GM12892 (cell line): ENCODE data around the gene XRCC1.

ENCODE experiments used
- POLR2A ChIP-seq: IDR thresholded peaks from 2 replicates; pipeline ENCODE4 v1.6.1; 2011; ENCODE audit warnings: low read depth, low read length, control low read depth
- POLR2AphosphoS5 ChIP-seq: IDR thresholded peaks from 2 replicates; pipeline ENCODE4 v1.6.1; 2011; ENCODE audit warnings: low read depth, low read length, control low read depth

- TF ChIP-seq POLR2A = no peak
- no peak for TF ChIP-seq POLR2AphosphoS5
These were observed 5.0 kb downstream of the XRCC1 start for GRCh38 chr19:43570174-43570791.
